CD4-positive, alpha-beta T cell (primary cell): ENCODE results near the gene PTGER3. TPM values are rescaled to one million over a fixed set of nuclear protein-coding genes. Genes with fewer than 3 reads are reported as not detected.
"Not testable (repeated sequence)": the region's sequence is repeated elsewhere in the genome, so short reads cannot be mapped to it uniquely, and the experiment has no call there.

Experiments
- ATAC-seq: fragments of 200-7000 bp; cut with Tn5 transposase; one replicate; pipeline ENCODE4 v1.10.0; 2022; ENCODE audit warnings: mild to moderate bottlenecking; ENCODE audit not compliant: poor library complexity
- CTCF ChIA-PET: fragments of 350-600 bp; sonication (Branson Sonifier 250); formaldehyde crosslinking; loops from one replicate; lab custom pipeline; 2021; ENCODE audit warnings: antibody characterized with exemption, inconsistent platforms; lab: Charles Lee
- POLR2A ChIA-PET: fragments of 350-600 bp; sonication (Branson Sonifier 250); formaldehyde crosslinking; loops from one replicate; lab custom pipeline; 2021; ENCODE audit warnings: antibody characterized with exemption, inconsistent platforms; lab: Charles Lee
- DNase-seq, 14 experiments: peaks; one replicate each; pipeline ENCODE4 v3.0.0-alpha.2; 2013 to 2020; ENCODE audit warnings: mixed read lengths in 2 of 14
- H3K27ac ChIP-seq, 2 donors: one replicate each; pipeline versions ENCODE4 v1.5.1 to v1.7.0; 2013; ENCODE audit warnings: low read length in 2 of 2, low read depth in 1 of 2, mild to moderate bottlenecking in 1 of 2
- H3K27me3 ChIP-seq, 2 experiments: 1 replicate in 1 of 2; 2 replicates in 1 of 2; pipeline versions ENCODE4 v1.6.1 to v1.7.0; 2013; ENCODE audit warnings: low read length in 2 of 2, control low read depth in 1 of 2, mild to moderate bottlenecking in 1 of 2, moderate library complexity in 1 of 2; ENCODE audit not compliant: insufficient read depth in 2 of 2, control insufficient read depth in 1 of 2
- H3K36me3 ChIP-seq: one replicate; pipeline ENCODE4 v1.6.1; 2013; ENCODE audit warnings: low read length, control low read depth; ENCODE audit not compliant: insufficient read depth
- H3K4me1 ChIP-seq: one replicate; pipeline ENCODE4 v1.6.1; 2013; ENCODE audit warnings: low read length, control low read depth; ENCODE audit not compliant: insufficient read depth
- H3K4me3 ChIP-seq: one replicate; pipeline ENCODE4 v1.5.1; 2013; ENCODE audit warnings: mild to moderate bottlenecking, low read length, moderate library complexity
- H3K9me3 ChIP-seq, 2 experiments: 1 replicate in 1 of 2; 2 replicates in 1 of 2; pipeline versions ENCODE4 v1.6.1 to v1.7.0; 2013; ENCODE audit warnings: low read length in 2 of 2, mild to moderate bottlenecking in 2 of 2, control low read depth in 1 of 2, moderate library complexity in 1 of 2; ENCODE audit not compliant: control insufficient read depth in 1 of 2, insufficient read depth in 1 of 2
- H3K27ac Mint-ChIP-seq: one replicate; pipeline ENCODE4 v1.8.0; 2020; ENCODE audit warnings: mixed read lengths
- H3K27me3 Mint-ChIP-seq: one replicate; pipeline ENCODE4 v1.8.0; 2021; ENCODE audit warnings: mixed read lengths
- H3K36me3 Mint-ChIP-seq: one replicate; pipeline ENCODE4 v1.8.0; 2021; ENCODE audit warnings: low read depth, mixed read lengths
- H3K4me1 Mint-ChIP-seq: one replicate; pipeline ENCODE4 v1.8.0; 2021; ENCODE audit warnings: low read depth, mixed read lengths
- H3K4me3 Mint-ChIP-seq: one replicate; pipeline ENCODE4 v1.8.0; 2020; ENCODE audit warnings: mild to moderate bottlenecking, mixed read lengths
- H3K9me3 Mint-ChIP-seq: one replicate; pipeline ENCODE4 v1.8.0; 2020; ENCODE audit warnings: mixed read lengths
- intact Hi-C, 2 experiments: fragments of 100-400 bp; cut with DNase I in 1 of 2; cut with micrococcal nuclease in 1 of 2; formaldehyde crosslinking; loops; one replicate each; pipeline versions ENCODE4 v1.15.1 to v1.9.0; 2023 to 2025; cut with DNase I, micrococcal nuclease
- total RNA-seq, 174 experiments: library from RNA in 2 of 174; stranded (reverse) in 2 of 174; gene quantifications; one replicate each; pipeline ENCODE4 v1.2.3 and lab custom pipeline; 2021 to 2026
- TF ChIP-seq, protein P1 (sequence below): fragments of 200-600 bp; IDR thresholded peaks from one replicate; pipeline ENCODE4 v1.8.0; 2022; ENCODE audit warnings: antibody characterized with exemption, mild to moderate bottlenecking

Gene PTGER3
- total RNA-seq, 2 experiments from 2014 or later: not detected

GRCh38 chr1:70941563-70941962 lies 106.1 kb downstream of the PTGER3 start:
- DNase-seq (no peak), ATAC-seq (no peak)
- Histone ChIP-seq H3K9me3 (no peaks in the 10 kb centered on the region), H3K4me3 (no peak overlapping the region), H3K4me1 (no peaks in the 10 kb centered on the region), H3K27ac (no peak overlapping the region), H3K36me3 (no peaks in the 10 kb centered on the region), H3K27me3 (no peaks in the 10 kb centered on the region)
- Mint-ChIP-seq H3K27me3 (no peaks in the 10 kb centered on the region), H3K27ac (no peak overlapping the region), H3K4me1 (no peaks in the 10 kb centered on the region), H3K36me3 (no peaks in the 10 kb centered on the region), H3K9me3 (no peaks in the 10 kb centered on the region), H3K4me3 (no peak overlapping the region)
- ChIA-PET POLR2A (no interaction called here), CTCF (no interaction called here)
- TF ChIP-seq, protein P1, sequence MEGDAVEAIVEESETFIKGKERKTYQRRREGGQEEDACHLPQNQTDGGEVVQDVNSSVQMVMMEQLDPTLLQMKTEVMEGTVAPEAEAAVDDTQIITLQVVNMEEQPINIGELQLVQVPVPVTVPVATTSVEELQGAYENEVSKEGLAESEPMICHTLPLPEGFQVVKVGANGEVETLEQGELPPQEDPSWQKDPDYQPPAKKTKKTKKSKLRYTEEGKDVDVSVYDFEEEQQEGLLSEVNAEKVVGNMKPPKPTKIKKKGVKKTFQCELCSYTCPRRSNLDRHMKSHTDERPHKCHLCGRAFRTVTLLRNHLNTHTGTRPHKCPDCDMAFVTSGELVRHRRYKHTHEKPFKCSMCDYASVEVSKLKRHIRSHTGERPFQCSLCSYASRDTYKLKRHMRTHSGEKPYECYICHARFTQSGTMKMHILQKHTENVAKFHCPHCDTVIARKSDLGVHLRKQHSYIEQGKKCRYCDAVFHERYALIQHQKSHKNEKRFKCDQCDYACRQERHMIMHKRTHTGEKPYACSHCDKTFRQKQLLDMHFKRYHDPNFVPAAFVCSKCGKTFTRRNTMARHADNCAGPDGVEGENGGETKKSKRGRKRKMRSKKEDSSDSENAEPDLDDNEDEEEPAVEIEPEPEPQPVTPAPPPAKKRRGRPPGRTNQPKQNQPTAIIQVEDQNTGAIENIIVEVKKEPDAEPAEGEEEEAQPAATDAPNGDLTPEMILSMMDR: no peak
- intact Hi-C loops: no loop called here

DNA sequence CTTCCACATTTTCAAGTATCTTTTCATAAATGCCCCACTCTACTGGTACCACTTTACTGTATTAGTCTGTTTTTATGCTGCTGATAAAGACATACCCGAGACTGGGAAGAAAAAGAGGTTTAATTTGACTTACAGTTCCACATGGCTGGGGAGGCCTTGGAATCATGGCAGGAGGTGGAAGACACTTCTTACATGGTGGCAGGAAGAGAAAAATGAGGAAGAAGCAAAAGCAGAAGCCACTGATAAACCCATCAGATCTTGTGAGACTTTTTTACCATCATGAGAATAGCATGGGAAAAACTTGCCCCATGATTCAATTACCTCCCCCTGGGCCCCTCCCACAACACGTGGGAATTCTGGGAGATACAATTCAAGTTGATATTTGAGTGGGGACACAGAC lies 107.2 kb downstream of the PTGER3 start:
- CTCF ChIA-PET, H3K4me3 ChIP-seq, ATAC-seq, H3K36me3 ChIP-seq, H3K9me3 ChIP-seq, POLR2A ChIA-PET, H3K27me3 Mint-ChIP-seq, H3K4me3 Mint-ChIP-seq, H3K4me1 Mint-ChIP-seq, intact Hi-C loops, H3K4me1 ChIP-seq, H3K9me3 Mint-ChIP-seq, H3K27ac Mint-ChIP-seq, H3K36me3 Mint-ChIP-seq, DNase-seq, H3K27ac ChIP-seq, H3K27me3 ChIP-seq: not testable (repeated sequence)

DNA sequence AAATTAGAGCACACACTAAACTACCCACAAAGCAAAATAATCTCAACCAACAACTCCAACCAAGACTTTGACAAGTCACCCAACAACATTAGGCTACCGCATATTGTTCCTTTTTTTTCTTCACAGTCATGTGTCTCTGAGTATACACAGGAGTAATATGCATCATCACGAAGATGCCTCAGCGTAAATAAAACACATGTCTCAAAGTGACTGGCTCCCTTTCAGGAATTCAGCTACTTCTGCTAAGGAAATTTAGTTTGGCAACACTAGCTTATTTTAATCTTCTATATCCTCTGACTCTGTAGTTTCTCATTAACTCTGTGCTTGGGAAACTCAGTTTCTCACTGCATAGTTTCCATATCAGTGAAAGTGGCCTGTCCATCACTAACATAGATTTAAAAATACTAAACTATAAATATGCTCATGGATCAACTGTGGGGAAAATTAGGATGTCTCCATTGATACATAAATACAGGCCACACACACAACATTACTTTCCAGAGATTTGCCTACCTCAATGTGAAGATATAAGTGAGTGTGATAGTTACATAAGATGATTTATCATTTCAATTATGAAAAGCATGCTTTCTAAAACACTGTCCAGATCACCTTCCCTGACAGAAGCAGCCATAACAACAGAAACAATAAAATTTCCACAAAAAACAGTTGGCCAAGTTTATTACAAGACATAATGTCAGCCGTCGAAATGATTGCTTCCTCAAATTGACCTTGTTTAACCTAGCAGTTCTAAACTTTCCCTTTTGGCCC lies 113.2 kb downstream of the PTGER3 start:
- Mint-ChIP-seq H3K4me1 (no peaks in the 10 kb centered on the region), H3K9me3 (no peaks in the 10 kb centered on the region), H3K4me3 (no peak overlapping the region), H3K27me3 (no peaks in the 10 kb centered on the region), H3K27ac (no peak overlapping the region), H3K36me3 (no peaks in the 10 kb centered on the region)
- ChIA-PET CTCF (no interaction called here), POLR2A (no interaction called here)
- Histone ChIP-seq H3K27me3 (no peaks in the 10 kb centered on the region), H3K36me3 (no peaks in the 10 kb centered on the region), H3K4me3 (no peak overlapping the region), H3K9me3 (no peaks in the 10 kb centered on the region), H3K4me1 (no peaks in the 10 kb centered on the region), H3K27ac (no peak overlapping the region)
- ATAC-seq: no peak
- intact Hi-C loops: no loop called here
- DNase-seq: no peak
- TF ChIP-seq, protein P1: no peak

DNA sequence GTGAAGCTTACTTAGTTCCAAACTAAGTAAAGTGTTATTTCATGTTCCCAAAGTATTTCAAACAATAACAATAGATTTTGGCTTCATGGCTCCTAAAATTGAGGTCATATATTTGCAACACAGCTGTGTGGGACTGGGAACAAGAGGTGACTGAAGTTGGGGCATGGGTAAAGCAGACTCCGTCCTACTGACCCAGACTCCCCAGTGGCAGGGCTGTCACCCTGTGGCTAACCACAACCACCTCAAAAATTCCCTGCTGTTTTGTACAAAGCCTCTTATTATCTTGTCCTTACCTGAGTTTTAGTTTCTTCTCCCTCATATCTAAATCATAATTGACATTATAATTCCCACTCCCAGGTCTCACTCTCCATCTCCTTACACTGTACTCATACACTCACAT lies 117.6 kb downstream of the PTGER3 start:
- POLR2A ChIA-PET: no interaction called here
- no peaks in the 10 kb centered on the region for H3K27me3 ChIP-seq
- H3K4me3 ChIP-seq: no peak overlapping the region
- H3K4me3 Mint-ChIP-seq: no peak overlapping the region
- H3K9me3 ChIP-seq: no peaks in the 10 kb centered on the region
- no peaks in the 10 kb centered on the region for H3K36me3 Mint-ChIP-seq
- TF ChIP-seq, protein P1: no peak
- H3K9me3 Mint-ChIP-seq: no peaks in the 10 kb centered on the region
- no peaks in the 10 kb centered on the region for H3K4me1 Mint-ChIP-seq
- no peaks in the 10 kb centered on the region for H3K4me1 ChIP-seq
- no peak for ATAC-seq
- no peaks in the 10 kb centered on the region for H3K27me3 Mint-ChIP-seq
- H3K27ac Mint-ChIP-seq: no peak overlapping the region
- H3K36me3 ChIP-seq: no peaks in the 10 kb centered on the region
- DNase-seq: no peak
- H3K27ac ChIP-seq: no peak overlapping the region
- intact Hi-C loops: no loop called here
- CTCF ChIA-PET: no interaction called here
